Brain microvascular endothelial cell (primary cell): ENCODE measurements around the gene RNF157.
"Not testable (repeated sequence)": the region's sequence is repeated elsewhere in the genome, so short reads cannot be mapped to it uniquely, and the experiment has no call there.

Experiments
- DNase-seq: peaks from one replicate; pipeline ENCODE4 v3.0.0-alpha.2; 2020
- H3K27ac ChIP-seq: fragments of 250-450 bp; sonication (Bioruptor Pico); 2 replicates; pipeline ENCODE4 v1.5.1; 2020; ENCODE audit warnings: mild to moderate bottlenecking, moderate library complexity
- H3K27me3 ChIP-seq: fragments of 250-450 bp; sonication (Bioruptor Pico); replicated peaks from 2 replicates; pipeline ENCODE4 v1.5.1; 2020; ENCODE audit warnings: mild to moderate bottlenecking
- H3K36me3 ChIP-seq: fragments of 250-450 bp; sonication (Bioruptor Pico); replicated peaks from 2 replicates; pipeline ENCODE4 v1.5.1; 2020; ENCODE audit warnings: mild to moderate bottlenecking
- H3K4me3 ChIP-seq: 2 replicates; pipeline ENCODE4 v1.5.1; 2011; ENCODE audit warnings: low read depth, mild to moderate bottlenecking, control low read depth, low read length, moderate library complexity
- CTCF ChIP-seq: IDR thresholded peaks from 2 replicates; pipeline ENCODE4 v1.5.1; 2011; ENCODE audit warnings: low read depth, mild to moderate bottlenecking, moderate library complexity, low read length, control low read depth, inconsistent platforms; ENCODE audit errors: missing control alignments
- in situ Hi-C: cut with HindIII; loops from 2 replicates; pipeline ENCODE4 v1.10.0; 2017; ENCODE audit warnings: low sequenced_read_pairs, low pct_ligation_motif_present

RNF157 gene

GRCh38 chr17:76237859-76238313 lies 2.4 kb downstream of the RNF157 start:
- no peak for DNase-seq
- in situ Hi-C loops = no loop called here
- no peak for TF ChIP-seq CTCF
- Histone ChIP-seq H3K36me3 (no peaks in the 10 kb centered on the region), H3K27ac (no peak overlapping the region), H3K4me3 (no peak overlapping the region), H3K27me3 (peaks cover 17% of the 10 kb centered on the region)

- no peak for TF ChIP-seq CTCF
- Histone ChIP-seq H3K36me3 (no peaks in the 10 kb centered on the region), H3K4me3 (no peak overlapping the region), H3K27me3 (peaks cover 17% of the 10 kb centered on the region), H3K27ac (no peak overlapping the region)
- no peak for DNase-seq
- in situ Hi-C loops = no loop called here
Measured at GRCh38 chr17:76236603-76237002, 3.7 kb downstream of the RNF157 start.

GRCh38 chr17:76235883-76236282 lies 4.4 kb downstream of the RNF157 start:
- no peak for TF ChIP-seq CTCF
- in situ Hi-C loops = no loop called here

GRCh38 chr17:76234354-76234679 lies 6.0 kb downstream of the RNF157 start:
- DNase-seq = no peak
- no peak for TF ChIP-seq CTCF
- in situ Hi-C loops = no loop called here
- Histone ChIP-seq H3K27me3 (peaks cover 14% of the 10 kb centered on the region), H3K36me3 (no peaks in the 10 kb centered on the region), H3K27ac (no peak overlapping the region), H3K4me3 (no peak overlapping the region)

More at GRCh38 chr17:76235883-76236282, 4.4 kb downstream of the RNF157 start:
- Histone ChIP-seq H3K36me3 (no peaks in the 10 kb centered on the region), H3K27ac (no peak overlapping the region), H3K27me3 (peaks cover 17% of the 10 kb centered on the region), H3K4me3 (no peak overlapping the region)
- no peak for DNase-seq

- Histone ChIP-seq H3K36me3 (no peaks in the 10 kb centered on the region), H3K27ac (no peak overlapping the region), H3K4me3 (no peak overlapping the region), H3K27me3 (peaks cover 9% of the 10 kb centered on the region)
- no peak for TF ChIP-seq CTCF
- no peak for DNase-seq
- in situ Hi-C loops = no loop called here
Measured at GRCh38 chr17:76233588-76234353, 6.5 kb downstream of the RNF157 start.

GRCh38 chr17:76232342-76232741 lies 8.0 kb downstream of the RNF157 start:
- no peaks in the 10 kb centered on the region for H3K36me3 ChIP-seq
- H3K27ac ChIP-seq = no peak overlapping the region
- in situ Hi-C loops = no loop called here
- TF ChIP-seq CTCF = no peak
- no peak for DNase-seq
- H3K27me3 ChIP-seq = peaks cover 5% of the 10 kb centered on the region
- no peak overlapping the region for H3K4me3 ChIP-seq

GRCh38 chr17:76226749-76227148 lies 13.5 kb downstream of the RNF157 start:
- H3K27ac ChIP-seq, DNase-seq, H3K36me3 ChIP-seq, in situ Hi-C loops, H3K27me3 ChIP-seq, H3K4me3 ChIP-seq: not testable (repeated sequence)

GRCh38 chr17:76225373-76226086 lies 14.8 kb downstream of the RNF157 start:
- in situ Hi-C loops, H3K4me3 ChIP-seq, DNase-seq, H3K27ac ChIP-seq, H3K36me3 ChIP-seq, H3K27me3 ChIP-seq: not testable (repeated sequence)
